Bronchial smooth muscle cell (primary cell): ENCODE data around the gene FCRL3. TPM values are rescaled to one million over a fixed set of nuclear protein-coding genes. Genes with fewer than 3 reads are reported as not detected.

Experiments used
- total RNA-seq: library from RNA; depleted of rRNA; stranded (reverse); fragments of >200 nt; gene quantifications from 2 replicates; pipeline ENCODE4 v1.2.1, GENCODE V29; 2014

Gene FCRL3, protein sequence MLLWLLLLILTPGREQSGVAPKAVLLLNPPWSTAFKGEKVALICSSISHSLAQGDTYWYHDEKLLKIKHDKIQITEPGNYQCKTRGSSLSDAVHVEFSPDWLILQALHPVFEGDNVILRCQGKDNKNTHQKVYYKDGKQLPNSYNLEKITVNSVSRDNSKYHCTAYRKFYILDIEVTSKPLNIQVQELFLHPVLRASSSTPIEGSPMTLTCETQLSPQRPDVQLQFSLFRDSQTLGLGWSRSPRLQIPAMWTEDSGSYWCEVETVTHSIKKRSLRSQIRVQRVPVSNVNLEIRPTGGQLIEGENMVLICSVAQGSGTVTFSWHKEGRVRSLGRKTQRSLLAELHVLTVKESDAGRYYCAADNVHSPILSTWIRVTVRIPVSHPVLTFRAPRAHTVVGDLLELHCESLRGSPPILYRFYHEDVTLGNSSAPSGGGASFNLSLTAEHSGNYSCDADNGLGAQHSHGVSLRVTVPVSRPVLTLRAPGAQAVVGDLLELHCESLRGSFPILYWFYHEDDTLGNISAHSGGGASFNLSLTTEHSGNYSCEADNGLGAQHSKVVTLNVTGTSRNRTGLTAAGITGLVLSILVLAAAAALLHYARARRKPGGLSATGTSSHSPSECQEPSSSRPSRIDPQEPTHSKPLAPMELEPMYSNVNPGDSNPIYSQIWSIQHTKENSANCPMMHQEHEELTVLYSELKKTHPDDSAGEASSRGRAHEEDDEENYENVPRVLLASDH
- not detected in 2 replicates for total RNA-seq

DNA sequence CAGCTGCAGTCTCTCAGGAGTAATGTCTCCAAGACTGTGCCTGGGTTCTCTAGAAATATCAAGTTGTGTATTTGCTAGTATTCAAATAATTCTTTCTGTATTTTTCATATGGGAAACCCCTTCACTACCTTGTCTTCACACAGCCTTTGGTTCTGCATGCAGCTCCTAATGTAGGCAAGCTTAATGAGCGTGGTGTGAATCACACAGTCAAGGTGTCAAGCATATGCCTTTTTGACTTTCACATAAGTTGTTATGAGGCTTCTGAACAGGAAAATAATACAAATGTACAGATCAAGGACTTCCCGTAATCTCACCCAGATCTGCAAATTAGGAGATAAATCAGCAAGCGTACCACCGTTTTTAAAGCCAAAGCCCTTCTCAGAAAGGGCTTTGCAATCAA lies at the start of gene FCRL3:
Gene FCRL3 (minus strand): TSS at position 38 of the 400 bp plus-strand sequence. CDS start 280 bp downstream, outside the sequence.

Other genes with a start within 250 kb of the FCRL3 start
- not detected in 2 replicates for gene FCRL5, start 148.3 kb downstream of the FCRL3 start, total RNA-seq
- not detected in 2 replicates for gene FCRL4, start 102.7 kb downstream of the FCRL3 start, total RNA-seq
- gene FCRL2, start 76.4 kb upstream of the FCRL3 start, total RNA-seq, result not detected in 2 replicates
- gene FCRL1, start 119.4 kb upstream of the FCRL3 start, total RNA-seq, result not detected in 2 replicates
- gene CD5L, start 141.0 kb upstream of the FCRL3 start, total RNA-seq, result not detected in 2 replicates